GM23338 (cell line): ENCODE data around the gene ABCC3. TPM values are rescaled to one million over a fixed set of nuclear protein-coding genes. Genes with fewer than 3 reads are reported as not detected.

Source experiments
- ATAC-seq: fragments of 200-7000 bp; cut with Tn5 transposase; 3 replicates; pipeline ENCODE4 v1.9.1; 2020
- DNase-seq: peaks from one replicate; pipeline ENCODE4 v3.0.0-alpha.2; 2015; ENCODE audit warnings: low spot score
- H2AFZ ChIP-seq: fragments of 200-600 bp; sonication (generic); 2 replicates; pipeline ENCODE4 v1.8.0; 2016; ENCODE audit warnings: antibody characterized with exemption, mild to moderate bottlenecking, moderate library complexity
- H3F3A ChIP-seq: fragments of 200-600 bp; sonication (generic); replicated peaks from 2 replicates; pipeline ENCODE4 v1.8.0; 2017; ENCODE audit warnings: antibody characterized with exemption, mixed run types, low read depth
- H3K27ac ChIP-seq: fragments of 200-600 bp; sonication (generic); 2 replicates; pipeline ENCODE4 v1.6.1; 2016; ENCODE audit warnings: low read depth
- H3K27me3 ChIP-seq: fragments of 200-600 bp; sonication (generic); 2 replicates; pipeline ENCODE4 v1.8.0; 2016; ENCODE audit warnings: mild to moderate bottlenecking, mixed run types, moderate library complexity; ENCODE audit not compliant: insufficient read depth
- H3K36me3 ChIP-seq: fragments of 200-600 bp; sonication (generic); 2 replicates; pipeline ENCODE4 v1.8.0; 2016; ENCODE audit warnings: mild to moderate bottlenecking; ENCODE audit not compliant: insufficient read depth
- H3K4me1 ChIP-seq: fragments of 200-600 bp; sonication (generic); 2 replicates; pipeline ENCODE4 v1.8.0; 2016; ENCODE audit warnings: mild to moderate bottlenecking, moderate library complexity; ENCODE audit not compliant: insufficient read depth
- H3K4me2 ChIP-seq: fragments of 200-600 bp; sonication (generic); 2 replicates; pipeline ENCODE4 v1.7.1; 2017; ENCODE audit warnings: mixed run types
- H3K4me3 ChIP-seq: fragments of 200-600 bp; sonication (generic); 2 replicates; pipeline ENCODE4 v1.6.1; 2016; ENCODE audit warnings: mixed run types
- H3K79me2 ChIP-seq: fragments of 200-600 bp; sonication (generic); replicated peaks from 2 replicates; pipeline ENCODE4 v1.8.0; 2017; ENCODE audit warnings: mild to moderate bottlenecking; ENCODE audit not compliant: insufficient read depth
- H3K9me2 ChIP-seq: fragments of 200-600 bp; sonication (generic); 2 replicates; pipeline ENCODE4 v1.8.0; 2017; ENCODE audit not compliant: insufficient read depth
- H4K20me1 ChIP-seq: fragments of 200-600 bp; sonication (generic); replicated peaks from 2 replicates; pipeline ENCODE4 v1.8.0; 2017; ENCODE audit warnings: mild to moderate bottlenecking; ENCODE audit not compliant: insufficient read depth
- H3K27ac Mint-ChIP-seq: 2 replicates; pipeline ENCODE4 v1.8.0; 2020; ENCODE audit warnings: inconsistent platforms, mild to moderate bottlenecking, moderate library complexity, mixed read lengths
- H3K27me3 Mint-ChIP-seq: 3 replicates; pipeline ENCODE4 v1.8.0; 2022; ENCODE audit warnings: low read depth, mild to moderate bottlenecking, moderate library complexity, mixed read lengths, inconsistent platforms; ENCODE audit not compliant: insufficient read depth, poor library complexity
- H3K36me3 Mint-ChIP-seq: 3 replicates; pipeline ENCODE4 v1.8.0; 2021; ENCODE audit warnings: low read depth, mild to moderate bottlenecking, inconsistent platforms, moderate library complexity, mixed read lengths
- H3K4me1 Mint-ChIP-seq: 3 replicates; pipeline ENCODE4 v1.8.0; 2020; ENCODE audit warnings: mild to moderate bottlenecking, inconsistent platforms, mixed read lengths
- H3K4me3 Mint-ChIP-seq: 3 replicates; pipeline ENCODE4 v1.8.0; 2021; ENCODE audit warnings: moderate library complexity, mild to moderate bottlenecking, inconsistent platforms, mixed read lengths
- H3K9me3 Mint-ChIP-seq: 3 replicates; pipeline ENCODE4 v1.8.0; 2020; ENCODE audit warnings: moderate library complexity, mild to moderate bottlenecking, inconsistent platforms, mixed read lengths
- CTCF ChIP-seq, 2 experiments: fragments of 200-600 bp in 1 of 2; sonication (generic) in 1 of 2; conservative IDR thresholded peaks; 2 replicates each; pipeline versions ENCODE4 v1.5.1 to v1.6.1; 2016 to 2017; ENCODE audit warnings: antibody characterized with exemption in 2 of 2, low read depth in 2 of 2, mild to moderate bottlenecking in 2 of 2, moderate library complexity in 1 of 2
- NANOG ChIP-seq: IDR thresholded peaks from 2 replicates; pipeline ENCODE4 v1.6.1; 2016; ENCODE audit warnings: antibody characterized with exemption, borderline replicate concordance
- ZNF331 ChIP-seq: fragments of 250-450 bp; sonication (Bioruptor Pico); IDR thresholded peaks from 2 replicates; pipeline ENCODE4 v1.5.0; 2020; ENCODE audit warnings: low read depth, mild to moderate bottlenecking, moderate library complexity
- polyA plus RNA-seq: library from polyadenylated mRNA; unstranded; fragments of >200 nt; fragmentation: Nextera tagmentation; extraction: Ambion mirVana; gene quantifications from 2 replicates; pipeline ENCODE4 v1.2.1, GENCODE V29; 2016
- total RNA-seq: library from RNA; depleted of rRNA; stranded (reverse); fragments of >200 nt; shearing (Covaris generic); gene quantifications from 2 replicates; pipeline ENCODE4 v1.2.3, GENCODE V29; 2014
- TF ChIP-seq, protein P1 (sequence below): IDR thresholded peaks from 2 replicates; pipeline ENCODE4 v1.6.1; 2016; ENCODE audit warnings: antibody characterized with exemption
- TF ChIP-seq, protein P2 (sequence below): fragments of 250-450 bp; sonication (Bioruptor Pico); IDR thresholded peaks from 2 replicates; pipeline ENCODE4 v1.5.0; 2020; ENCODE audit warnings: mild to moderate bottlenecking, moderate library complexity

ABCC3 gene
- total and polyA plus RNA-seq, 2 experiments from 2014 or later = not detected

DNA sequence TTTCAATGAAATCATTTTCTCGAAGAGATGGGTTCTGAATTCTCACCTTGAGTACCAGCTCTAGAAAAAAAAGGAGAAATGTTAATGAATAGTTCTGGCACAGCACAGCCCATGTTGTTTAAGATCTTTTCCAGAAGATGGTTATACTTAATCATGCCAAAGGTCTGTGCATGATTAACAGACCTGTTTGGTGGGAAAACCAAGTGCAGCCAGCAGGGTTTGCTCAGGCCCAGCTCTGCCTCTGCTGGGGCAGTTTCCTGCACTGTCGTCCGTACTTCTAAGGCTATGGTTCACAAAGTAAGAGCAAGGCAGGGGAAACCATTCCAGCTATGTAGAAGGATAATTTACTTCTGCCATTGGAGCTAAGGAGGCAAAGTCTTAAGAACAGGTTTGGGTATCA is 62.4 kb downstream of the ABCC3 start (continued):
- no peak for TF ChIP-seq ZNF331 (CRISPR knock-in tag)
- TF ChIP-seq, protein P1, sequence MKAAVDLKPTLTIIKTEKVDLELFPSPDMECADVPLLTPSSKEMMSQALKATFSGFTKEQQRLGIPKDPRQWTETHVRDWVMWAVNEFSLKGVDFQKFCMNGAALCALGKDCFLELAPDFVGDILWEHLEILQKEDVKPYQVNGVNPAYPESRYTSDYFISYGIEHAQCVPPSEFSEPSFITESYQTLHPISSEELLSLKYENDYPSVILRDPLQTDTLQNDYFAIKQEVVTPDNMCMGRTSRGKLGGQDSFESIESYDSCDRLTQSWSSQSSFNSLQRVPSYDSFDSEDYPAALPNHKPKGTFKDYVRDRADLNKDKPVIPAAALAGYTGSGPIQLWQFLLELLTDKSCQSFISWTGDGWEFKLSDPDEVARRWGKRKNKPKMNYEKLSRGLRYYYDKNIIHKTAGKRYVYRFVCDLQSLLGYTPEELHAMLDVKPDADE = no peak
- TF ChIP-seq, protein P2, sequence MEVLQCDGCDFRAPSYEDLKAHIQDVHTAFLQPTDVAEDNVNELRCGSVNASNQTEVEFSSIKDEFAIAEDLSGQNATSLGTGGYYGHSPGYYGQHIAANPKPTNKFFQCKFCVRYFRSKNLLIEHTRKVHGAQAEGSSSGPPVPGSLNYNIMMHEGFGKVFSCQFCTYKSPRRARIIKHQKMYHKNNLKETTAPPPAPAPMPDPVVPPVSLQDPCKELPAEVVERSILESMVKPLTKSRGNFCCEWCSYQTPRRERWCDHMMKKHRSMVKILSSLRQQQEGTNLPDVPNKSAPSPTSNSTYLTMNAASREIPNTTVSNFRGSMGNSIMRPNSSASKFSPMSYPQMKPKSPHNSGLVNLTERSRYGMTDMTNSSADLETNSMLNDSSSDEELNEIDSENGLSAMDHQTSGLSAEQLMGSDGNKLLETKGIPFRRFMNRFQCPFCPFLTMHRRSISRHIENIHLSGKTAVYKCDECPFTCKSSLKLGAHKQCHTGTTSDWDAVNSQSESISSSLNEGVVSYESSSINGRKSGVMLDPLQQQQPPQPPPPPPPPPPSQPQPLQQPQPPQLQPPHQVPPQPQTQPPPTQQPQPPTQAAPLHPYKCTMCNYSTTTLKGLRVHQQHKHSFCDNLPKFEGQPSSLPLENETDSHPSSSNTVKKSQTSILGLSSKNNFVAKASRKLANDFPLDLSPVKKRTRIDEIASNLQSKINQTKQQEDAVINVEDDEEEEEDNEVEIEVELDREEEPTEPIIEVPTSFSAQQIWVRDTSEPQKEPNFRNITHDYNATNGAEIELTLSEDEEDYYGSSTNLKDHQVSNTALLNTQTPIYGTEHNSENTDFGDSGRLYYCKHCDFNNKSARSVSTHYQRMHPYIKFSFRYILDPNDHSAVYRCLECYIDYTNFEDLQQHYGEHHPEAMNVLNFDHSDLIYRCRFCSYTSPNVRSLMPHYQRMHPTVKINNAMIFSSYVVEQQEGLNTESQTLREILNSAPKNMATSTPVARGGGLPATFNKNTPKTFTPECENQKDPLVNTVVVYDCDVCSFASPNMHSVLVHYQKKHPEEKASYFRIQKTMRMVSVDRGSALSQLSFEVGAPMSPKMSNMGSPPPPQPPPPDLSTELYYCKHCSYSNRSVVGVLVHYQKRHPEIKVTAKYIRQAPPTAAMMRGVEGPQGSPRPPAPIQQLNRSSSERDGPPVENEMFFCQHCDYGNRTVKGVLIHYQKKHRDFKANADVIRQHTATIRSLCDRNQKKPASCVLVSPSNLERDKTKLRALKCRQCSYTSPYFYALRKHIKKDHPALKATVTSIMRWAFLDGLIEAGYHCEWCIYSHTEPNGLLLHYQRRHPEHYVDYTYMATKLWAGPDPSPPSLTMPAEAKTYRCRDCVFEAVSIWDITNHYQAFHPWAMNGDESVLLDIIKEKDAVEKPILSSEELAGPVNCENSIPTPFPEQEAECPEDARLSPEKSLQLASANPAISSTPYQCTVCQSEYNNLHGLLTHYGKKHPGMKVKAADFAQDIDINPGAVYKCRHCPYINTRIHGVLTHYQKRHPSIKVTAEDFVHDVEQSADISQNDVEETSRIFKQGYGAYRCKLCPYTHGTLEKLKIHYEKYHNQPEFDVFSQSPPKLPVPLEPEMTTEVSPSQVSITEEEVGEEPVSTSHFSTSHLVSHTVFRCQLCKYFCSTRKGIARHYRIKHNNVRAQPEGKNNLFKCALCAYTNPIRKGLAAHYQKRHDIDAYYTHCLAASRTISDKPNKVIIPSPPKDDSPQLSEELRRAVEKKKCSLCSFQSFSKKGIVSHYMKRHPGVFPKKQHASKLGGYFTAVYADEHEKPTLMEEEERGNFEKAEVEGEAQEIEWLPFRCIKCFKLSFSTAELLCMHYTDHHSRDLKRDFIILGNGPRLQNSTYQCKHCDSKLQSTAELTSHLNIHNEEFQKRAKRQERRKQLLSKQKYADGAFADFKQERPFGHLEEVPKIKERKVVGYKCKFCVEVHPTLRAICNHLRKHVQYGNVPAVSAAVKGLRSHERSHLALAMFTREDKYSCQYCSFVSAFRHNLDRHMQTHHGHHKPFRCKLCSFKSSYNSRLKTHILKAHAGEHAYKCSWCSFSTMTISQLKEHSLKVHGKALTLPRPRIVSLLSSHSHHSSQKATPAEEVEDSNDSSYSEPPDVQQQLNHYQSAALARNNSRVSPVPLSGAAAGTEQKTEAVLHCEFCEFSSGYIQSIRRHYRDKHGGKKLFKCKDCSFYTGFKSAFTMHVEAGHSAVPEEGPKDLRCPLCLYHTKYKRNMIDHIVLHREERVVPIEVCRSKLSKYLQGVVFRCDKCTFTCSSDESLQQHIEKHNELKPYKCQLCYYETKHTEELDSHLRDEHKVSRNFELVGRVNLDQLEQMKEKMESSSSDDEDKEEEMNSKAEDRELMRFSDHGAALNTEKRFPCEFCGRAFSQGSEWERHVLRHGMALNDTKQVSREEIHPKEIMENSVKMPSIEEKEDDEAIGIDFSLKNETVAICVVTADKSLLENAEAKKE = no peak

GRCh38 chr17:50697663-50698272 is 63.1 kb downstream of the ABCC3 start:
- Histone ChIP-seq H3K4me1 (no peaks in the 10 kb centered on the region), H2AFZ (no peak overlapping the region), H3K27ac (no peak overlapping the region), H3K36me3 (peaks cover 45% of the 10 kb centered on the region), H3K4me3 (no peak overlapping the region), H3F3A (peaks cover 6% of the 10 kb centered on the region; the same call in 1 of the 2 replicates), H3K79me2 (peaks cover 21% of the 10 kb centered on the region), H3K4me2 (no peak overlapping the region), H3K9me2 (no peaks in the 10 kb centered on the region), H4K20me1 (peaks cover 21% of the 10 kb centered on the region), H3K27me3 (no peaks in the 10 kb centered on the region)
- no peak for DNase-seq
- no peak for ATAC-seq
- Mint-ChIP-seq H3K4me1 (no peaks in the 10 kb centered on the region), H3K9me3 (no peaks in the 10 kb centered on the region), H3K27ac (no peak overlapping the region), H3K4me3 (no peak overlapping the region), H3K36me3 (peaks cover 70% of the 10 kb centered on the region), H3K27me3 (no peaks in the 10 kb centered on the region)
- TF ChIP-seq CTCF (conservative IDR thresholded peaks at IDR 0.05; ENCODE audit: low read depth in 2 of 2) = peak in 1 of 2 experiments; percentile 39; a peak in 2 of 4 replicates
- no peak for TF ChIP-seq NANOG
